ENCODE measurements around the gene MYBBP1A. TPM values are rescaled to one million over a fixed set of nuclear protein-coding genes. Genes with fewer than 3 reads are reported as not detected.
A peak's percentile ranks its signal among the peaks of the same experiment; 100 is the strongest.

Gene MYBBP1A
- total and polyA plus RNA-seq, 9 of the 15 experiments (the other 6 are each of a cell fraction or from before 2014, with no cell fraction given), result 2.0 to 114 (median 47.2) TPM

DNA sequence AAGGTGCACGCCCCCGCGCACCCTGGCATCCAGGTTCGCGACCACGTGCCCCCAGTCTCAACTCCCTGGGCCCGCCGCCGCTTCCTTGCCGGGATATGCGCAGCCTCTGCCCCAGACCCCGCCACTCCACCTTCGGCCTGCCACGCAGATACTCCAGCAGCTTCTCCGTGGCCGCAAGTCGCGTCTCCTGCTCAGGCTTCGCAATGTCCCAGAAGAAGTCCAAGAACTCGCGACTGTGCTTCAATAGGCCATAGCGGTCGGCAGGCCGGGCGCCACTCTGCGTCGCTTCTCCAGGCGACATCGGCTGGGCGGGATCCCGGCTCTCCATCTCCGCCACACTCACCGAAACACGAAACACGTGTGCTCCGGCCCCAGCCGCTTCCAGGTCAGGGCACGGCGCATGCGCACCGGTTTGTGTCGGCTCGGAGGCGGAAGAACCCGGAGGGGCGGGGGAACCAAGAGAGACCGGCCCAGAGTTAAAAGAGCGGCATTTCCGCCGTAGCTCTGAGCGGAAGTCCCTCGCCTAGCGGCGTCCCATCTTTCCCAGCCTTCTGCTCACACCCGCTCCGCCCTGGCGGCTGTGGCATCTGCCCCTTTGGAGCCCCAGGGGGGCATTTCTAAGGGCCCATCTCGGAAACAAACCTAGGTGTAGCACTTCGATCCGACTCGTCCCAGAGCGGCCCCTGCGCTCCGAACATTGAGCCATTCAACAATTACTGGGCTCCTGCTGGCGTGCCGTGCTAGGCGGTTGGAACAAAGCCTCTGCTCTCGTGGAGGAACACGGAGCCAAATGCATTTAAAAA lies at the start of gene MYBBP1A (continued):
- TF ChIP-seq, protein P1, sequence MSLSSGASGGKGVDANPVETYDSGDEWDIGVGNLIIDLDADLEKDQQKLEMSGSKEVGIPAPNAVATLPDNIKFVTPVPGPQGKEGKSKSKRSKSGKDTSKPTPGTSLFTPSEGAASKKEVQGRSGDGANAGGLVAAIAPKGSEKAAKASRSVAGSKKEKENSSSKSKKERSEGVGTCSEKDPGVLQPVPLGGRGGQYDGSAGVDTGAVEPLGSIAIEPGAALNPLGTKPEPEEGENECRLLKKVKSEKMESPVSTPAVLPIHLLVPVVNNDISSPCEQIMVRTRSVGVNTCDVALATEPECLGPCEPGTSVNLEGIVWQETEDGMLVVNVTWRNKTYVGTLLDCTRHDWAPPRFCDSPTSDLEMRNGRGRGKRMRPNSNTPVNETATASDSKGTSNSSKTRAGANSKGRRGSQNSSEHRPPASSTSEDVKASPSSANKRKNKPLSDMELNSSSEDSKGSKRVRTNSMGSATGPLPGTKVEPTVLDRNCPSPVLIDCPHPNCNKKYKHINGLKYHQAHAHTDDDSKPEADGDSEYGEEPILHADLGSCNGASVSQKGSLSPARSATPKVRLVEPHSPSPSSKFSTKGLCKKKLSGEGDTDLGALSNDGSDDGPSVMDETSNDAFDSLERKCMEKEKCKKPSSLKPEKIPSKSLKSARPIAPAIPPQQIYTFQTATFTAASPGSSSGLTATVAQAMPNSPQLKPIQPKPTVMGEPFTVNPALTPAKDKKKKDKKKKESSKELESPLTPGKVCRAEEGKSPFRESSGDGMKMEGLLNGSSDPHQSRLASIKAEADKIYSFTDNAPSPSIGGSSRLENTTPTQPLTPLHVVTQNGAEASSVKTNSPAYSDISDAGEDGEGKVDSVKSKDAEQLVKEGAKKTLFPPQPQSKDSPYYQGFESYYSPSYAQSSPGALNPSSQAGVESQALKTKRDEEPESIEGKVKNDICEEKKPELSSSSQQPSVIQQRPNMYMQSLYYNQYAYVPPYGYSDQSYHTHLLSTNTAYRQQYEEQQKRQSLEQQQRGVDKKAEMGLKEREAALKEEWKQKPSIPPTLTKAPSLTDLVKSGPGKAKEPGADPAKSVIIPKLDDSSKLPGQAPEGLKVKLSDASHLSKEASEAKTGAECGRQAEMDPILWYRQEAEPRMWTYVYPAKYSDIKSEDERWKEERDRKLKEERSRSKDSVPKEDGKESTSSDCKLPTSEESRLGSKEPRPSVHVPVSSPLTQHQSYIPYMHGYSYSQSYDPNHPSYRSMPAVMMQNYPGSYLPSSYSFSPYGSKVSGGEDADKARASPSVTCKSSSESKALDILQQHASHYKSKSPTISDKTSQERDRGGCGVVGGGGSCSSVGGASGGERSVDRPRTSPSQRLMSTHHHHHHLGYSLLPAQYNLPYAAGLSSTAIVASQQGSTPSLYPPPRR (CRISPR knock-in tag; IDR thresholded peaks at IDR 0.05; ENCODE audit: borderline replicate concordance), result no peak
- TF ChIP-seq RBFOX2 (IDR thresholded peaks at IDR 0.05; ENCODE audit: low read depth, low read length) (peak; percentile 88), MTA2 (IDR thresholded peaks at IDR 0.05; ENCODE audit: low read depth) (no peak), TGIF2 (CRISPR knock-in tag; IDR thresholded peaks at IDR 0.05) (peak; percentile 58; the same call in 1 of the 2 replicates), RBBP5 (IDR thresholded peaks at IDR 0.05; ENCODE audit: borderline replicate concordance, insufficient read depth, low read length, poor library complexity, severe bottlenecking) (peak; percentile 39), ZNF551 (CRISPR knock-in tag; IDR thresholded peaks at IDR 0.05) (no peak), TEAD1 (CRISPR knock-in tag; IDR thresholded peaks at IDR 0.05) (peak in 1 of 2 experiments; percentile 84; a peak in 1 of 4 replicates), ZNF197 (CRISPR knock-in tag; IDR thresholded peaks at IDR 0.05; ENCODE audit: low read depth) (no peak), RFX1 (IDR thresholded peaks at IDR 0.05) (no peak), ZNF584 (CRISPR knock-in tag; IDR thresholded peaks at IDR 0.05; ENCODE audit: low read depth) (no peak), ZNF174 (CRISPR knock-in tag; IDR thresholded peaks at IDR 0.05) (no peak), CBX1 (IDR thresholded peaks at IDR 0.05; ENCODE audit: low read depth) (peak; percentile 42; the same call in 1 of the 2 replicates), ZNF253 (CRISPR knock-in tag; conservative IDR thresholded peaks at IDR 0.05) (no peak), CBFA2T2 (conservative IDR thresholded peaks at IDR 0.05) (no peak), TBL1XR1 (IDR thresholded peaks at IDR 0.05; ENCODE audit: low read length in 2 of 2) (0 out of 4 replicates have a peak, but pooled peaks of 1 of the 2 experiments have one; percentile 14), XRCC3 (IDR thresholded peaks at IDR 0.05) (no peak), ZNF41 (CRISPR knock-in tag; conservative IDR thresholded peaks at IDR 0.05) (no peak), ADNP (tag; IDR thresholded peaks at IDR 0.05) (no peak), CCAR2 (IDR thresholded peaks at IDR 0.05; ENCODE audit: low read depth, low read length) (no peak), POLR2H (tag; IDR thresholded peaks at IDR 0.05; ENCODE audit: low read depth) (peak; percentile 79), MEIS2 (IDR thresholded peaks at IDR 0.05; ENCODE audit: partially characterized antibody) (peak; percentile 82), TARDBP (IDR thresholded peaks at IDR 0.05) (no peak)
- TF ChIP-seq, protein P2, sequence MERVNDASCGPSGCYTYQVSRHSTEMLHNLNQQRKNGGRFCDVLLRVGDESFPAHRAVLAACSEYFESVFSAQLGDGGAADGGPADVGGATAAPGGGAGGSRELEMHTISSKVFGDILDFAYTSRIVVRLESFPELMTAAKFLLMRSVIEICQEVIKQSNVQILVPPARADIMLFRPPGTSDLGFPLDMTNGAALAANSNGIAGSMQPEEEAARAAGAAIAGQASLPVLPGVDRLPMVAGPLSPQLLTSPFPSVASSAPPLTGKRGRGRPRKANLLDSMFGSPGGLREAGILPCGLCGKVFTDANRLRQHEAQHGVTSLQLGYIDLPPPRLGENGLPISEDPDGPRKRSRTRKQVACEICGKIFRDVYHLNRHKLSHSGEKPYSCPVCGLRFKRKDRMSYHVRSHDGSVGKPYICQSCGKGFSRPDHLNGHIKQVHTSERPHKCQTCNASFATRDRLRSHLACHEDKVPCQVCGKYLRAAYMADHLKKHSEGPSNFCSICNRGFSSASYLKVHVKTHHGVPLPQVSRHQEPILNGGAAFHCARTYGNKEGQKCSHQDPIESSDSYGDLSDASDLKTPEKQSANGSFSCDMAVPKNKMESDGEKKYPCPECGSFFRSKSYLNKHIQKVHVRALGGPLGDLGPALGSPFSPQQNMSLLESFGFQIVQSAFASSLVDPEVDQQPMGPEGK (CRISPR knock-in tag; IDR thresholded peaks at IDR 0.05; ENCODE audit: borderline replicate concordance), result no peak

Data from K562 (cell line).